Activated CD8-positive, alpha-beta memory T cell treated with anti-CD3 and anti-CD28 coated beads, Interleukin-2, amount 10 ng/mL, durations not matched to agents 7 days and 5 days (primary cell): ENCODE measurements around the gene SPATA9. TPM values are rescaled to one million over a fixed set of nuclear protein-coding genes. Genes with fewer than 3 reads are reported as not detected.
"Not testable (repeated sequence)": the region's sequence is repeated elsewhere in the genome, so short reads cannot be mapped to it uniquely, and the experiment has no call there.

Experiments
- ATAC-seq: fragments of 150-1000 bp; cut with Tn5 transposase; one replicate; pipeline ENCODE4 v1.10.0; 2021; ENCODE audit warnings: moderate library complexity
- CTCF ChIA-PET: fragments of 350-600 bp; sonication (Branson Sonifier 250); formaldehyde crosslinking; loops from one replicate; lab custom pipeline; 2021; ENCODE audit warnings: antibody characterized with exemption; lab: Charles Lee
- DNase-seq: peaks from one replicate; pipeline ENCODE4 v3.0.0-alpha.2; 2020
- H3K27ac Mint-ChIP-seq: one replicate; pipeline ENCODE4 v1.8.0; 2021; ENCODE audit warnings: mild to moderate bottlenecking, mixed read lengths
- H3K27me3 Mint-ChIP-seq: one replicate; pipeline ENCODE4 v1.8.0; 2021; ENCODE audit warnings: mixed read lengths
- H3K36me3 Mint-ChIP-seq: one replicate; pipeline ENCODE4 v1.8.0; 2021; ENCODE audit warnings: mild to moderate bottlenecking, mixed read lengths
- H3K4me1 Mint-ChIP-seq: one replicate; pipeline ENCODE4 v1.8.0; 2021; ENCODE audit warnings: mixed read lengths
- H3K4me3 Mint-ChIP-seq: one replicate; pipeline ENCODE4 v1.8.0; 2021; ENCODE audit warnings: mild to moderate bottlenecking, moderate library complexity, mixed read lengths
- H3K9me3 Mint-ChIP-seq: one replicate; pipeline ENCODE4 v1.8.0; 2022; ENCODE audit warnings: low read depth, mixed read lengths
- total RNA-seq, 2 experiments: library from RNA; stranded (reverse); gene quantifications; one replicate each; pipeline ENCODE4 v1.2.3, GENCODE V29; 2021

Gene SPATA9
- total RNA-seq, 2 experiments from 2014 or later: not detected

GRCh38 chr5:95725071-95725820 lies 42.5 kb upstream of the SPATA9 start:
- H3K4me1 Mint-ChIP-seq: peaks cover 7% of the 10 kb centered on the region
- H3K4me3 Mint-ChIP-seq: no peak overlapping the region
- DNase-seq (no peak), ATAC-seq (no peak)
- CTCF ChIA-PET: no interaction called here
- H3K27me3 Mint-ChIP-seq: peaks cover 43% of the 10 kb centered on the region
- H3K36me3 Mint-ChIP-seq: peaks cover 2% of the 10 kb centered on the region
- no peaks in the 10 kb centered on the region for H3K9me3 Mint-ChIP-seq
- H3K27ac Mint-ChIP-seq: no peak overlapping the region

DNA sequence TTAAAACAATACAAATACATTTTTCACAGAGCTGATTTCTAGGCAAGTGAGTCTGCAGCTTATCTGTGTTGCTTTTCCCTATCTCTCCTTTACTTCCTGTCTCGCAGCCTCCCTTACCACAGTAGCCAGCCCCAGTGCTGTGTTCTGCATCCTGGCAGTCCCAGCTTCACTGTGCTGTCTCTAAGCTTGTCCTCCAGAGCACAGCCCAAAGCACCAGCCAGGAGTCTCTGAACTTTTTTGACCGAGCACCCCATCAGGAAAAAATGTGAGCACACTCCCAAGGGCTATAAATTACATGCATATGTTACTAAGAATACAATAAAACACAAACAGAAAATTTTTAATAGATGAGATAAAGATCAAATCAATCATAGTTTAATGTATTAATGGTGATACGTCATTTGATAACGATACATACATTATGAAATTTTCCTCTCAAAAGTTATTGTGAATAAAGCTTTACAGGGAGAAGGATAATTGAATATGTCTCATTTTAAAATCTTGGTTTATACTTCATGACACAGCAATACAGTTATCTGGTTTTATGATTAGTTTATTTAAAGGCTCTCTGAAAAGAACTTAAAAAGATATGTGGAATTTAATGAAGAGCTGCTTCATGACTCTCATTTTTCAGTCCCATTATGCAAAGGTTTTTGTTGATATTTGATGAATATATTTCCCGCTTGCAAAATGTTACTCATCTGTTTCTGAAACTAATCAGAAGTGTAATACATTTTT lies 41.0 kb upstream of the SPATA9 start:
- DNase-seq: no peak
- Mint-ChIP-seq H3K4me1 (peaks cover 5% of the 10 kb centered on the region), H3K9me3 (no peaks in the 10 kb centered on the region), H3K36me3 (no peaks in the 10 kb centered on the region), H3K27me3 (peaks cover 41% of the 10 kb centered on the region), H3K4me3 (no peak overlapping the region), H3K27ac (no peak overlapping the region)
- no peak for ATAC-seq
- CTCF ChIA-PET: interaction anchor here (1.1 to 1.3 kb wide), 2 partner anchors 9 to 60 kb away, joined by 3 to 4 read pairs; no protein-coding TSS in a partner anchor

DNA sequence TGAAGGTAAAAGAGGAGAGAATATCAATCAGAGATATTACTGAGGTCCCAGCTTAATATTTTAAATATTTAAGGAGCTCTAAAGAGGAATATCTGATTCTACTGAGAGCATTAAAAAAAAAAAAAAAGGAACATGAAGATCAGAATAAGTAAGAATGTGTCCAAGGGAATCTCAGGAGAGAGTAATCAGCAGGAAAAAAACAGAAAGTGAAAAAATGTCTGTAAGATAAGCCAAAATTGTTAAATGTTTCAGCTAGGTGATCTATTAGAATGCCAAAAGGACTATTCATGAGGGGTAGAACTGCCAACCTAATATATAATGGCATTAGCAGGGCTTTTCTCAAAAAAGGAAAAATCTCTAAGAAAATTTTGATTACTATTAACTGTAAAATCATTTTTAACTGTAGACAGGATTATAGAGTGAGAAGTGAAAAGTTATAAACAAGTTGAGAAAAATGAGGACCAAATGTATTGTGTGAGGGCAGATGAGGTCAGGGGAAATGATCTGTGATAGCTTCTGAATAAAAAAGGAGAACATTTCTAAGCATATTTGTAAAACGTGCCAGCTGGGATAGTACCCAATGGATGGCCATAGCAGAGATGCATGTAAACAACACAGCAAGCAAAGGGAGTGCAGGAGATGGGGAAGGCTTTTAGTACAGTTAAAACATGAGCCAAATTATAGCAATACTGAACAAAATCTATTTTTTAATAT lies 38.9 kb upstream of the SPATA9 start:
- no peaks in the 10 kb centered on the region for H3K9me3 Mint-ChIP-seq
- H3K36me3 Mint-ChIP-seq: no peaks in the 10 kb centered on the region
- H3K4me1 Mint-ChIP-seq: peaks cover 5% of the 10 kb centered on the region
- ATAC-seq: no peak
- DNase-seq: no peak
- CTCF ChIA-PET: interaction anchor here (1.4 kb wide), 1 partner anchor 10 kb away, joined by 3 read pairs; the partner anchor contains the start of gene RHOBTB3
- peaks cover 33% of the 10 kb centered on the region for H3K27me3 Mint-ChIP-seq
- no peak overlapping the region for H3K4me3 Mint-ChIP-seq
- H3K27ac Mint-ChIP-seq: no peak overlapping the region

DNA sequence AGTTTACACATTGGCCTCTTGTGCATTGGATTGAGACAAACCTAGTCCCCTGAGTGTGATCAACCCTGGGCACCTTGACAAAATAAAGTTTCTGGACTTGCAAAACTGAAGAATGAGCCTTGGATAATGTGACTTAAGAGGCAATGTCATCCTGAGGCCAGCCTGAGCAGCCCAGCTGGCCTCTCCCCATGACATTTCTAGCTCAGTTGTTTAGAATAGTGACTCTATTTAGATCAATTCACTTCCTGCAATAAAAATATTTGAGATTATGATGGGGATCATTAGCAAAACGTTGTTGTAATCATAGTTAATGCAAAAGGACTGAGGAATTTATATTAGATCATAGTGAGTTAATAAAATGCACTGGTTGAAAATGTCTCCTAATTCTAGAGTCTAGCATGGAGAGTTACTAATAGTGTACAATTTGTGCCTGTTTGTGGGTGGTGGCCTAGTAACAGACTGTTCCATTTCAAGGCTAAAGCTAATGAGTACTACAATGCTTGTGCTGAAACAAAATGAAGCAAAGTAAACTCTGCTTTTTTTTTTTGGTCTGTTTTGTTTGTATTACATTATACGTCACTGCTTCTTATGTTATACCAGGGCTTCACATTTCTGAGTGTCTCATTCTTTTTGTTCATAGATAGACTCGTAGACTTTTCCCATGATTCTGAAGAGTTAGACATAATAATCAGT lies 37.4 kb upstream of the SPATA9 start:
- Mint-ChIP-seq H3K36me3 (no peaks in the 10 kb centered on the region), H3K27me3 (peaks cover 27% of the 10 kb centered on the region), H3K4me3 (no peak overlapping the region), H3K4me1 (peaks cover 13% of the 10 kb centered on the region), H3K9me3 (no peaks in the 10 kb centered on the region), H3K27ac (no peak overlapping the region)
- DNase-seq: no peak
- no peak for ATAC-seq
- CTCF ChIA-PET: interaction anchor here (1.4 kb wide), 1 partner anchor 11 kb away, joined by 3 read pairs; the partner anchor contains the start of gene RHOBTB3

- DNase-seq (no peak), ATAC-seq (no peak)
- no peak overlapping the region for H3K4me3 Mint-ChIP-seq
- no peaks in the 10 kb centered on the region for H3K9me3 Mint-ChIP-seq
- H3K27me3 Mint-ChIP-seq: peaks cover 24% of the 10 kb centered on the region
- H3K27ac Mint-ChIP-seq: no peak overlapping the region
- peaks cover 15% of the 10 kb centered on the region for H3K4me1 Mint-ChIP-seq
- CTCF ChIA-PET: interaction anchor here (1.7 kb wide), 1 partner anchor 17 kb away, joined by 3 read pairs; no protein-coding TSS in a partner anchor
- no peaks in the 10 kb centered on the region for H3K36me3 Mint-ChIP-seq
These were observed 35.9 kb upstream of the SPATA9 start for GRCh38 chr5:95718738-95719137.

GRCh38 chr5:95718203-95718602 lies 35.4 kb upstream of the SPATA9 start:
- Mint-ChIP-seq H3K9me3 (no peaks in the 10 kb centered on the region), H3K4me1 (peaks cover 12% of the 10 kb centered on the region), H3K4me3 (no peak overlapping the region), H3K27ac (no peak overlapping the region), H3K27me3 (peaks cover 24% of the 10 kb centered on the region), H3K36me3 (no peaks in the 10 kb centered on the region)
- no peak for DNase-seq
- peak; percentile 64 for ATAC-seq
- CTCF ChIA-PET: interaction anchor here (1.2 to 1.7 kb wide), 2 partner anchors 17 to 63 kb away, joined by 3 to 4 read pairs; no protein-coding TSS in a partner anchor

- CTCF ChIA-PET: interaction anchor here (1.2 to 1.7 kb wide), 2 partner anchors 16 to 64 kb away, joined by 3 to 4 read pairs; no protein-coding TSS in a partner anchor
- Mint-ChIP-seq H3K4me1 (peaks cover 12% of the 10 kb centered on the region), H3K4me3 (no peak overlapping the region), H3K27me3 (peaks cover 24% of the 10 kb centered on the region), H3K9me3 (no peaks in the 10 kb centered on the region), H3K27ac (no peak overlapping the region), H3K36me3 (no peaks in the 10 kb centered on the region)
- no peak for DNase-seq
- no peak for ATAC-seq
These were observed 34.6 kb upstream of the SPATA9 start for GRCh38 chr5:95717439-95717838.

GRCh38 chr5:95715799-95716461 lies 33.1 kb upstream of the SPATA9 start:
- no peaks in the 10 kb centered on the region for H3K36me3 Mint-ChIP-seq
- H3K27me3 Mint-ChIP-seq: peaks cover 18% of the 10 kb centered on the region
- no peaks in the 10 kb centered on the region for H3K9me3 Mint-ChIP-seq
- peaks cover 12% of the 10 kb centered on the region for H3K4me1 Mint-ChIP-seq
- no peak overlapping the region for H3K27ac Mint-ChIP-seq
- DNase-seq: no peak
- CTCF ChIA-PET: no interaction called here
- peak; percentile 50 for ATAC-seq
- no peak overlapping the region for H3K4me3 Mint-ChIP-seq

DNA sequence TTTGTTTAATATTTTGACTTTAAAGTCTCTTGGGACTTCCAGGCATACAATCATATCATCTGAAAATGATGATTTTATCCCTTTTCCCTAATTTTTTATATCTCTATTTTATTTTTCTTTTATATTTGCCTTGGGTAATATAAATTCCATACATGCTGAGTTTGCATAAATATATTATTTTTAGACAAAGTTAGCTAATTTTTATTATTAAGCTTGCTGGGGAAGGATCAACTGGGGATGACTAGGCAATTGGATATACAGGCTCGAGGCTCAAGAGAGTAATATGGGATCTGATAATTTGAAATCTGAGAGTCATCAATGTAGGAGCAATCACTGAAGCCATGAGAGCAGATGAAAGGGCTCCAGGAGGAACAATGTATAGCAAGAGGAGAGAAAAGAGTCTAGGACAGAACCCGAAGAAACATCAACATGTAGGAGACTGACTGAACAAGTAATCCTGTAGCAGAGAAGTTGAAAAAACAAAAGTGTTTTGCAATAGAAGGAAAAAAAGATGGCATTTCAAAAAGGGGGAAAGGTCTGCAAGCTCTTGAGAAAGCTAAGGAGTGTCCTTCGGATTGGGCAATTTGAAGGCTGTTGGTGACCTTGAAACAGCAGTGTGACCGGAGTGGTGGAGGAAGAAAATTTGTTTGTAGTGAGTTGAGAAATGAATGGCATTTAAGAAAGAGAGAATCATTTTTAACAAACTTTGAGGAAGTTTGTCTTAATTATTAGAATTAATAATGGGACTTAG lies 31.3 kb upstream of the SPATA9 start:
- Mint-ChIP-seq H3K36me3 (no peaks in the 10 kb centered on the region), H3K27me3 (peaks cover 7% of the 10 kb centered on the region), H3K4me1 (peaks cover 12% of the 10 kb centered on the region), H3K9me3 (no peaks in the 10 kb centered on the region), H3K27ac (no peak overlapping the region), H3K4me3 (no peak overlapping the region)
- CTCF ChIA-PET: interaction anchor here (0.8 kb wide), 1 partner anchor 49 kb away, joined by 3 read pairs; no protein-coding TSS in a partner anchor
- no peak for ATAC-seq
- DNase-seq: no peak

GRCh38 chr5:95713246-95713645 lies 30.5 kb upstream of the SPATA9 start:
- DNase-seq, H3K27ac Mint-ChIP-seq, H3K4me3 Mint-ChIP-seq, H3K27me3 Mint-ChIP-seq, ATAC-seq, H3K36me3 Mint-ChIP-seq, H3K9me3 Mint-ChIP-seq: not testable (repeated sequence)
- peaks cover 12% of the 10 kb centered on the region for H3K4me1 Mint-ChIP-seq
- CTCF ChIA-PET: interaction anchor here (1.5 kb wide), 1 partner anchor 49 kb away, joined by 3 read pairs; no protein-coding TSS in a partner anchor

DNA sequence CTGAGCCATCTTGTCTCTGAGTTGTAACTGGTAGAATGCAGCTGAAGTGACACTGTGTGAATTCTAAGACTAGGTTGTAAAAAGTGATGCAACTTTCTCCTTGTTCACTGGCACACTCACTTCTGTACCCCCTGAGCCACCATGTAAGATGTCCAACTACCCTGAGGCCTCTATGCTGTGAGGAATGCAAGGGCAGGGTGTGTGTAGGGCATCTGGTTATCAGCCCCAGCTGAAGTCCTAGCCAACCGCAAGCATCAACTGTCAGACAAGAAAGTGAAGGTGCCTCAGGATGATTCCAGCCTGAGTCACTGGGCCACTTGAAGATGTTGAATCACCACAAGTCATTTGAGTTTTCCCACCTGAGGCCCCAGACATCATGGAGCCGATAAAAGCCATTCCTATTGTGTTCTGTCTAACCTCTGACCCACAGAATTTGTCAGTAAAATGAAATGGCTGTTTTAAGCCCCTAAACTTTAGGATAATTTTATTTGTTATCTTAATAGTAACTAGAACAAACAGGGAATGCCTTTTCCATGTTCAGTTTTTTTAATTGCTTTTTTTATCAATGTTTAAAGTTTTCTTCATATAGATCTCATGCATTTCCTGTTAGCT lies 29.7 kb upstream of the SPATA9 start:
- H3K27me3 Mint-ChIP-seq: peaks cover 11% of the 10 kb centered on the region
- no peaks in the 10 kb centered on the region for H3K36me3 Mint-ChIP-seq
- DNase-seq (no peak), ATAC-seq (peak; percentile 20)
- no peak overlapping the region for H3K4me3 Mint-ChIP-seq
- H3K4me1 Mint-ChIP-seq: peaks cover 12% of the 10 kb centered on the region
- H3K27ac Mint-ChIP-seq: no peak overlapping the region
- CTCF ChIA-PET: interaction anchor here (1.5 kb wide), 1 partner anchor 48 kb away, joined by 3 read pairs; no protein-coding TSS in a partner anchor
- no peaks in the 10 kb centered on the region for H3K9me3 Mint-ChIP-seq
